HG02943 (cell line): ENCODE data around the gene PSAP.
"Not testable (repeated sequence)": the region's sequence is repeated elsewhere in the genome, so short reads cannot be mapped to it uniquely, and the experiment has no call there.

Experiments
- ATAC-seq: cut with Tn5 transposase; IDR thresholded peaks from one replicate; pipeline ENCODE4 v1.9.1; 2021; ENCODE audit warnings: mild to moderate bottlenecking, low read depth, moderate library complexity; ENCODE audit not compliant: unreplicated experiment

The PSAP gene

DNA sequence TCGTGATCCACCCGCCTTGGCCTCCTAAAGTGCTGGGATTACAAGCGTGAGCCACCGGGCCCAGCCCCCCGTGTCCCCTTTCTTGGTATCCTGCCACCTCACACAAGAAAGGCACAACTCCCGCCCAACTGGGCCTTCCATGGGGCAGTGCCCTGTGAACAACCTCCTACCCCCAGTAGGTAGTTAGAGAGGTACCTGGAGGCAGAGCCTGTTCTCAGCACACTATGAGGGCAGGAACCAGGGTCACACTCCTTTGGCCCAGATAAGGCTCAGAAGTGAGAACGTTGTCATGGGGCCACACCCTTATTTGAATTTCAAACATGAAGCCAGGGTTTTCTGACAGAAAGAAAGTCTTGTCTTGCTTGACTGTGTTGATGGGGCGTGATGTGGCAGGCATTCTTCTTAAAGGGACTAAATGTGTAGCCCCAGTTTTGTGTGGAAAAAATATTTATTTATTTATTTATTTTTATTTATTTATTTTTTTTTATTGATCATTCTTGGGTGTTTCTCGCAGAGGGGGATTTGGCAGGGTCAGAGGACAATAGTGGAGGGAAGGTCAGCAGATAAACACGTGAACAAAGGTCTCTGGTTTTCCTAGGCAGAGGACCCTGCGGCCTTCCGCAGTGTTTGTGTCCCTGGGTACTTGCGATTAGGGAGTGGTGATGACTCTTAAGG is 23.8 kb upstream of the PSAP start:
- ATAC-seq, result not testable (repeated sequence)

DNA sequence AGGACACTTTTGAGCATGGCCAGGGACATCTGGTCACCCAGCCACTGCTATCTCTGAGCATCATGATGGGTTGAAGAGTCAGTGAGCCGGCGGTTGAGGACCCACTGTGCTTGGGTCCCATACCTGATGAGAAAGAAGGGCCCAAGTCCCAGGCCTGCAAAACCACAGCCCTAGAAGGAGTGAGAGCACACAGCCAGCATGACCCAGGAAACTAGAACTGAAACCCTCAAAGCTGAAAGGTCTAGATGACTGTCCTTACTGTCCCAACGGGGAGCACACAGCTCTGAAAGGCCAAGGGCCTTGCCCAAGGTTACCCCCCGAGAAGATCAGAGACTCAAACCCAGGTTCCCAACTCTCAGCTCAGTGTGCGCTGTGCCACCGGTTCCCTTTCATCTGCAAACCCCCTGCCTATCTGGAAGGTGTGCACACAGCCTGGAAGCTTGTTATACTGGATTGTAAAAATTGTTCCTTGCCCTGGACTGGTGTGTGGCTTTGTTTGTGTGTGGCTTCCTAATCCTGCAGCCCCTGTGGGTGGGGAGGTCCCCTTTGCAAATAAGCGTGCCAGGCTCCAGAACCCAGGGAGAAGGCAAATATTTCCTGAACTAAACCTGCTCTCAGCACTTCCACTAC is 22.6 kb upstream of the PSAP start:
- peak; percentile 88 for ATAC-seq

DNA sequence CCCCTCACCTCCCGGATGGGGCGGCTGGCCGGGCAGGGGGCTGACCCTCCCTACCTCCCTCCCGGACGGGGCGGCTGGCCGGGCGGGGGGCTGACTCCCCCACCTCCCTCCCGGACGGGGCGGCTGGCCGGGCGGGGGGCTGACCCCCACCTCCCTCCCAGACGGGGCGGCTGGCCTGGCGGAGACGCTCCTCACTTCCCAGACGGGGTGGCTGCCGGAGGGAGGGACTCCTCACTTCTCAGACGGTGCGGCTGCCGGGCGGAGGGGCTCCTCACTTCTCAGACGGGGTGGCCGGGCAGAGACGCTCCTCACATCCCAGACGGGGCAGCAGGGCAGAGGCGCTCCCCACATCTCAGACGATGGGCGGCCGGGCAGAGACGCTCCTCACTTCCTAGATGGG is 18.6 kb upstream of the PSAP start:
- not testable (repeated sequence) for ATAC-seq

DNA sequence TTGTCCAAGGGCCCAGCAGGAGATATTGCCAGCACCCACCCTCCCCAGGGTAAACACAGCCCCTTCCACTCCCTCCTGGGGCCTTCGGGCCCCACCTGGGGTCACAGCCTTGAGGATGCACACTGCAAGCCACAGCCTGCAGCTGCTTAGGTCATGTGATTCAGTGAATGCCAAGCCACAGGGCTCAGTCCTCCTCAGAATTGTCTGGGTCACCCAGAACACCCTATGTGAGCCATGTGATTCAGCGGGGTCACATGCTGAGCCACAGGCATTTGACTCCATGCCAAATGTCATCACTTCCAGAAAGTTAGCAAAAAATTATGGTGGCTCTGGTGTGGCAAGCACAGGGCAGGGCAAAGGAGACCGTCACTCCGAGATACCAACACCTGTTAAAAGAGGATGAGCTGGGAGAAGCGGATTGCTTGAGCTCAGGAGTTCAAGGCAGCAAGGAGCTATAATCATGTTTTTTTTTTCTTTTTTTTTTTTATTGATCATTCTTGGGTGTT is 17.2 kb upstream of the PSAP start:
- no peak for ATAC-seq

DNA sequence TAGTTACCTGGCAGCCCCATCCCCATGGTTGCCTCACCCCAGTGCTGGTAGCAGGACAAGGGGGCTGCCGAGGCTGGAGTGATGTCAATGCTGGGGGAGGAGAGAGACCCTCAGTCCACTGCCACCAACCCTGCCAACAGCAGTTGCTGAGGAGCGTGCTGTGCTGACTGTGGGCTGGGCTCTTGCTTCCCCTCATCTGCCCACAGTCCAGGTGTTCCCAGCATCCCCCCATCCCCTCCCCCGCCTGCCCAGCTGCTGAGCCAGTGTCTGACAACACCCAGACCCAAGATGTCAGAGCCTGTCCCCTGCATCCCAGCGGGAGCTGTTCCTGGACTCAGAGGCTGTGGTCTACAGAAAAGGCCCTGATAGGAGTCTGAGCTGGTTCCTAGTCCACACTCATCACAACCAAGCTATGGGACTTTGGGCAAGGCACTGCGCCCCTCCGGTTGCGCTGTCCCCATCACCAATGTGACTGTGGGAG is 14.6 kb upstream of the PSAP start:
- ATAC-seq, result no peak

DNA sequence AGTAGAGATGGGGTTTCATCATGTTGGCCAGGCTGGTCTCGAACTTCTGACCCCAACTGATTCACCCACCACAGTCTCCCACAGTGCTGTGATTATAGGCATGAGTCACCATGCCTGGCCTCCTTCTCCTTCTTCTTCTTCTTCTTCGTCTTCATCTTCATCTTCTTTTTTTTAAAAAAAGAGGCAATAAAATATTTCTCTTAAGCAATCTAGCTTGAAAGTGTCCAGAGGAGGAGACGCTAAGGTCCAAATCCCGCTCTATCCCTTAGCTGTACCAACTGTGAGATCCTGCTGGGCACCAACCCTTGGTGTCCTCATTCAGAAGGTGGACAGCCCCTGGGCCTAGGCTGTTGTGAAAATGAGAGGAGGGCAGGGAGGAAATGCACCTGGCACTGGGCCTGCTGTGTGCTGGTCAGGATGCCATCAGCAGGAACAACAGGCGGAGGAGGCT is 13.9 kb upstream of the PSAP start:
- no peak for ATAC-seq

DNA sequence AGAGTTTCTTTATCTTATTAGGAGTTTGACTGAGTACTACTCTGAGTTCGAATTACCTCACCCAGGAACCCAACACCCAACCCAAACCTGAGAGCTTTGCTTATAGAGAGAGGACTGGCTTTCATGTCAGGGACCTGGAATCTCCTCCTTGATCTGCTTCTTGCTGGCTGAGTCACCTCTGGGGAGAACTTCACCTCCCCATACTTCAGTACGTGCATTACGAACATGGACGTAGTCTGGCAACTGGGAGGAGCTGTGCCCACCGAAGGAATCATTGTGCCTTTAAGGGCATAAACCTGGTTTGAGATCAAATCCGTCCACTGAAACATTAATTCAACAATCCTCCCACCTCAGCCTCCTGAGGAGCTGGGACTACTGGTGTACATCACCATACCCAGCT is 12.2 kb upstream of the PSAP start:
- no peak for ATAC-seq

DNA sequence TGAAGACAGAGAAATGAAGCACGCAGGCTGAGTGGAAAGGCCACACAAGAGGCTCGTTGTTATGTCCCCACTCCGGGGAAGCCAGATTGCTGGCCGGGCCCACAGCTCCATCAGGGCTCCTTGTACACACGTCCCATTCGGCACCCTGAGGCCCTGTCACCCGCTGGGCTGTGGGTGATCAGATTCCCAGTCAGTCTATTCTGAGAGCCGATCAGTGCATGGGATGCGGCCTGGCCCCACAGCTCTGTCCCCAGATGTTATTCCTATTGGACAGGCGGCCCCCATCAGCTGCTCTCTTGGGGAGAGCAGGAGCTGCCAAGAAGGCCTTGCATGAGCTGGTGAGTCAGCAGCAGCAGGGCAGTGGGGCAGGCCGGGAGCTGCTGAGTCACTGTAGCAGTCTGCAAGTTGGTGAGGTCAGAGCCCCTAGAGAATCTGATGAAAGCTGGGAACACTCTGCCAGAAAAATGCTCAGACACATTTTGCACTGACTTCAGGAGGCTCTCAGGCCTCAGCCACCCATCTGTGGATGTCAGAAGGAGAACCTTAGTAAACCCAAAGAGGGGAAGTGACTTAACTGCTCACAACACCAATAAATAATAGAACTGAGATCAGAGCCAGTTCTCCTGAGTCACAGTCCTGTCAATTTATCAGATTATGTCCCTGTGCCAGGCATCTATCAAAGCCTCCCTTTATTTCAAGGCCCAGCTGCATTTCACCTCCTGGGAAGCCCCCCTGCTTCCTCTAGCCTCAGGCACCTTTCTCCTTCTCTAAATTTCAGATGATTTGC is 9.4 kb upstream of the PSAP start:
- no peak for ATAC-seq

DNA sequence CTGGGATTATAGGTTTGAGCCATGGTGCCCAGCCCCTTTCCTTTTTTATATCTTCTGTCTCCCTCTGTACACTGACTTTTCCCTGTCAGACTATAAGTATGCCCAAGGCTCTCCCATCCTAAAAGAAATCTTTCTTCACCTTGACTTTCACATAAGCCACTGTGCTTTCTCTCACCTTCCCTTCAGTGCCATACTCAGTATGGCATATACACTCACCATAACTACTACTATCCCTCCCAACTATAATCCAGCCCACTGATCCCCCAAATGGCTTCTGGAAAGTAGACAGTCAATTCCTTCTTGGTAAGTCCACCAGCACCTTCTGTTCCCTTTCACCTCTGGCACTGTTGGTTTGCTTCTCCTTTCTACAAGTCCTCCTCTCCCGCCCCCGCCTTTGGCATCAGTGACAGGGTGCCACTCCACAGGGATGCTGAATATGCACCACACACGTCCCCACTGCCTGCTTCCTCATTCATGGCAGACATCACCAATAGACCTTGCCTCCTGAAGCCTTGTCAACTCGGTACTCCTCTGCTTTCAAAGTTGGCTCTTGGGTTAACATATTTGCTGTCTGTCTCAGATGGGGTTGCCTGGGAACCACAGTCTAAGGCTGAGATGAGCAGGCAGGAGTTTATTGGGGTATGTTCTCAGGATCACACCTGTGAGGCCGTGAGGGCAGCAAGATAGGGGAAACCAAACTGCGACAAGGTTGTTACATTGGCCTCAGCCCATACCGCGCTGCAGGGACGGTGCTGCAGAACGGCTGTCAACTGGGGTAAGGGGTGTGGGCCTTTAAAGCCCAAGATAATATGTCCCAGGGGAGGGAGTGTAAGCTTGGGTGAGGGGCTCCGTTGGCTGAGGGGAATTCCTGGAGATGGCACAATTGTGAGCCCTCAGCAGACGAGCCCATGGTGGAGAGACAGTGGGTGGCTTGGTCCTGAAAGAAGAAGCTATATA is 7.2 kb upstream of the PSAP start:
- ATAC-seq, result no peak

DNA sequence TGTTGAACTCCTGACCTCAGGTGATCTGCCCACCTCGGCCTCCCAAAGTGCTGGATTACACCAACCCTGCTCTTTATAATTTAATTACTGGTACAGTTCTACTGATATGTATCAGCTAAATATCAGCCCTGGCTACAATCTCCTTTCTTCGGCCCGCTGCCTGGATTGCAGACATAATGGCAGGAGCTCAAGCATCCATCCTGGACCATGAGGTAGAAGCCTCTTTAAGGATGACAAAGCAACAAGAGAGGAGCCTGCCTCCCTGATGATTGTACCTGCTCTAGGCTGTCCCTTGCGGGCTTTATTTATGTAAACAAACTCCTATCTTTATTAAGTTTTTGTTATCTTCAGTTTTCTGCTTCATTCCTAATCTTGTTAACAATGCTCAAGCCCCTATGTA is 5.6 kb upstream of the PSAP start:
- ATAC-seq, result no peak

DNA sequence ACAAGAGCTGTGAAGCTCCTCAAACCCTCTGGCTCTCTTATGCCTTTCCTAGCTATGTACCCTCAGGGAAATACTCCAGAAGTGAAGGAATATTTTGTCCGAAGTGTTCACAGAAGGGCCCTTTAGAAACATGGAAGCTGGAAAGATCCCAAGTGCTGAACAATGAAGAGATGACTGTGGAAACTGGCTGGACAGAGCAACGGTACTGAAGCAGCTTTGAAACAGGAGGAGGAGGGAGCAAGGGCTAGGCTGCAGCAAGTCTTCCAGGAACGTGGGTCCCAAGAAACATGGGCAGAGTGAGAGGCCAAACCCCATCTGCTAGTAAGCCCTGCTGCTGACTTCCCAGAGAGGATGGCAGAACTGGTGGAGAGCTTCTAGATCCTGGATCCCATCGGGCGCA is 3.0 kb upstream of the PSAP start:
- ATAC-seq, result no peak

DNA sequence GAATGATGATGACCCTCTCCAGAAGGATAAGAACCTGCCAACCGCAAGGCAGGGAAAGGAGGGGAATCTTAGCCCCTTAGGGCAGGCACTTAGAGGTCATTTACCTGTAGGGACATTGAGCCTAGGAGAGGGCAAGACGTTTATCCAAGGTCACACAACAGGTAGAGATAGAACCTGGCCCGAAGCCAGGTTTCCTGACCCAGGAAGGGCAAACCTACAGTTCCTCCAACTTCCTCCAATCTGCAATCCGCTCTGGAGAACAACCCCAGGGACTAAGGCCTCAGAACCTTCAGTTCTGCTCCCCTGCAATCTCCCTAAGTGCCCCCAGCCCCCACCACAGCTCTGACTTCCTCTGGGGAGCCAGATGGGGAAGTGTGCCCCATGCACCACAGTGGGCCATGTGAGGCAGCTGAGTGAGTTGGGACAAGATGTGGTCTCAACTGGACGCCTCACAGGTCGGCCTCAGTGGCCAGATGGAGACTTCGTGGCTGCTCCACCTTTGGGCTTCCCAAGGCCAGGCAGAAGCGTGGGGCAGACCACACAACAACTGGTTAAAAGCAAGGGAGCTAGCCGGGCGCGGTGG is 1.4 kb upstream of the PSAP start:
- ATAC-seq, result no peak

DNA sequence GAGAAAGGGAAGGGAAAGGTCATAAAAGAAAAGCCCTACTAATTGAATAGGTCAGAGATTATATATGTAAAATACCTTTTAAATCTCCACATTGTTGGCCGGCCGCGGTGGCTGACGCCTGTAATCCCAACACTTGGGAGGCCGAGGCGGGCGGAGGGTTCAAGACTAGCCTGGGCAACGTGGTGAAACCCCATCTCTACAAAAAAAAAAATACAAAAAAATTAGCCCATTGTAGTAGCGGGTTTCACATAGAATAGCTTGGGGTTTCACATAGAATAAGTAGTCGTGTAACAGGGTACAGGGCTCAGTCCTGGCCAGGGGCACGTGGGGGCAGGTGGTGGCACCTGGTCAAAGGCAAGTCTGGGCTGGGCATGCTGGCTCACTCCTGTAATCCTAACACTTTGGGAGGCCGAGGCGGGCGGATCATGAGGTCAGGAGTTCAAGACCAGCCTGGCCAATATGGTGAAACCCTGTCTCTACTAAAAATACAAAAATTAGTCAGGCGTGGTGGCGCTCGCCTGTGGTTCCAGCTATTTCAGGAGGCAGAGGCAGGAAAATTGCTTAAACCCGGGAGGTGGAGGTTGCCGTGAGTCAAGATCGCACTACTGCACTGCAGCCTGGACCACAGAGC is 529 bp upstream of the PSAP start:
- peak; percentile 7 for ATAC-seq

DNA sequence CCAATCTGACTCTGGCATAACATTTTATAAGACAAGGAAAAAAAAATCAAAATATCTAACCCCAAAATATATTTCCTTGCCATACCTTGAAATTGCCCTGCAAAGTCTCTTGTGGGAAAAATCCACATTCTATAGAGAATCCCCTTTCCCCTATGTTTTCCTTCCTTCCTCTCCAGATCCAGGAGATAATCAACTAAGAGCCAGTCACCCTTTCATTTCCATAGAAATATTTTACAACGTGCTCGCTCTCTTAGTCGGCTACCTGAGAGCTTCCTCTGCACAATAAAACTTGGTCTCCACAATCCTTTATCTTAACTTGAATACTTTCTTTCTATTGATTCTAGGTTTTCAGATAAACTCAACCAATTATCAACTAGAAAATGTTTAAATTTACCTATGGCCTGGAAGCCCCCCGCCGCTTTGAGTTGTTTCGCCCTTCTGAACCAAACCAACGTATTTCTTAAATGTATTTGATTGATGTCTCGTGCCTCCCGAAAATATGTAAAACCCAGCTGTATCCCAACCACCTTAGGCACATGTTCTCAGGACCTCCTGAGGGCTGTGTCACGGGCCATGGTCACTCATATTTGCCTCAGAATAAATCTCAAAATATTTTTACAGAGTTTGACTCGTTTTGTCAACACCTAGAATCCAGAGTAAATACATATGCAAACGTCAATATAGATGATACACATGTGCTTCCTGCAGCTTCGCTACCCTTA is 869 bp downstream of the PSAP start:
- no peak for ATAC-seq

DNA sequence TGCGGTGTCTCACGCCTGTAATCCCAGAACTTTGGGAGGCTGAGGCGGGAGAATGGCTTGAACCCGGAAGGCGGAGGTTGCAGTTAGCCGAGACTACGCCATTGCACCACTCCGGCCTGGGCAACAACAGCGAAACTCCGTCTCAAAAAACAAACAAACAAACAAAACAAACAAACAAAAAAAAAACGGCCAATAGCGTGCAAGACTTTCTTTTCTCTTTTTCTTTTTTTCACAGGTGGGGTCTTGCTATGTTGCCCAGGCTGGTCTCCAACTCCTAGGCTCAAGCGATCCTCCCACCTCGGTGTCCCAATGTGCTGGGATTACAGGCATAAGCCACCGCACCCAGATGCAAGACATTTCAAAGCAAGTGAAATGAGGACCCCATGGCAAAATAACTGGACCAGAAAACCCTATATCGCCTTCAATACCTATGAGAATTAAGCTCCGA is 1.6 kb downstream of the PSAP start:
- no peak for ATAC-seq

DNA sequence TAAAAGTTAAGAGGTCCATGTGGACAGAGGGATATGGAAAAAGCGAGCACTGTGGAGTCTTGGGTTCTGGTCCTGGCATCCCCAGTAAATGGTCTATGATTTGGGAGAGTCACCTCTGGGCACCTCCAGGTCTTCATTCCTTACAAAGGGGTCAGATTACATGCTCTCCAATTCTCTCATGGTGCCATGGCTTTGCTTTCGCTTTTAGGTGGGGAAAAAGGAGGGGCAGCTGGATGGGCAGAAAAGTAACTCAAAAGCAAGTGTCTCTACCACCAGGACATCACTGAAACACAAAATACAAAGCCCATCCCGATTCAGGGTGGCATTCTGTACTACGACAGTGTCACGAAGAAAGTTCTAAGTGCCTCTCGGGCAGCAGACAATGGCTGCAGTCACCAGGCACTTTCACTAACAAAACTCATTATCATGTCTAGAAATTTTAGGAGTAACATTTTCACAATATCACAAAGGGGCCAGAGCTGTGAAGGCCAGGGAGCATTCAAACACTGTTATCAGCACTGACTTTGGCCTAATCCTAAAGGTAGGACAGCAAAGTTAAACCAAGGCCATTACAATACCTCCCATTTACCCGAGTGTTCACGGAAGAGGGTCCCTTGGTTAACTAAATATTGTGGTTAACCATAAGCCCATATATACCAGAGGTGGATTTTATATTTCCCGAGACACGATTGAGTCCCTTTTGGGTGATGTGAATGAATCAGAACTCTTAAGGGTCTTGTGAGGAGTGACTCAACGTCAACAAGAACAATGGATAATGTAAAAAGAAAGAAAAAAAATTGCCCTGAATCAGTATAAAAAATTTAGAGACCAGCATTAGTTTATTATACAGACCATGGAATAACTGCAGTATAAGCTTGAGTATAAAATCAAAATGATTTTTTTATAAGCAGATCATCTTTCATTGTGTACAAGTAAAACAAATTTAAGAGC is 2.5 kb downstream of the PSAP start:
- ATAC-seq, result no peak

DNA sequence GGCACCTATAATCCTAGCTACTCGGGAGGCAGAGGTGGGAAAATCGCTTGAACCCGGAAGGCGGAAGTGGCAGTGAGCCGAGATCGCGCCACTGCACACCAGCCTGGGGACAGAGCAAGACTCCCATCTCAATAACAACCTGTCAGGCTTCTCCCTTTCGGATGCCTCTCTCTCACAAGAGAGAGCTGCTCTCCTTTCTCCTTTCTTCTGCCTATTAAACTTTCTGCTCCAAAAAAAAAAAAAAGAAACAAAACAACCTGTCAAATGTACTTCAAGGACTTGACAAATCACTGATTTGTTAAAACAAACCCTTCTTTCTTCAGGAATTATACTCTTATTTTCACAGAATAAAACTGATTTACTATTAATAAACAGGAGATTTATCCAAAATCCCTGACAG is 3.6 kb downstream of the PSAP start:
- no peak for ATAC-seq

DNA sequence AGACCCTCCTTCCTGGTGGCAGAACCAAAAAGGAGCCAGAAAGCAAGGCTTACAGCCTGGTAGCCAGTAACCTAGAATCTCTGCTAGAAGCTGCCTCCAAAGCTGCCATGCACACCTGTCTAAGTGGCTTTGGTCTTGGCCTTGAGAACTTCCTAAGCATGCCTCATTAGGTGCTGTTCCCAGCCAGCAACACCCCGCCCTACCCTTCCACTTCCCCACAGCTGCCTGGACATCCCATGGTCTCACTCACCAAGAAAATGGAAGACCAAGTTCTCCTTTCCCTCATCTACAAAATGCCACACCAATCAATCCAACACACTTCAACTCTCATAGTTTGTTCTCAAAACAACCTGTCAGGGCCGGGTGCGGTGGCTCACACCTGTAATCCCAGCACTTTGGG is 4.2 kb downstream of the PSAP start:
- no peak for ATAC-seq
